NCI-H1694 (cell line): ENCODE data around the gene EMSY.
"Not testable (repeated sequence)": the region's sequence is repeated elsewhere in the genome, so short reads cannot be mapped to it uniquely, and the experiment has no call there.

Experiments
- DNase-seq: peaks from one replicate; lab custom pipeline; 2025; lab: John Stamatoyannopoulos, UW

EMSY gene

GRCh38 chr11:76572181-76572875, 127.5 kb downstream of the EMSY start:
- DNase-seq: not testable (repeated sequence)

GRCh38 chr11:76574406-76574805, 129.6 kb downstream of the EMSY start:
- DNase-seq: no peak

DNA sequence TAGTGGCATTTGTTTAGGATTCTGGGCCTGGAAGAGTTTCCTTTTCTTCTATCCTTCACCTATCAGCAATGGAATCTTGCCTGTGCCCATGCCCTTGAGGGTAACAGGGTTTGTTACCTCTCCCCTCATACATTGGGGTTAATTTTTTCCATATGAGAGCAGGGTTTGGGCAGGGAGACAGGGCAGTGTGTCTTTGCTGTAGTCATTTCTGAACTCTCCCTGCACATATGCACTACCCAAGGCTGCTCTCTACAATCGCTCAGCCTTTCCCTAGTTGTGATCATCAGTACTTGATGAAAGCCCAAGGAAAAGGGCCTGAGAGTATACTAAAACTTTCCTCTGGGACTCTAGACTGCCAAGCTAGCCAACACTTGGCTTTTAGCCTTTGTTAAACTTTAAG, 130.1 kb downstream of the EMSY start:
- DNase-seq: no peak

- DNase-seq: no peak
These were observed 132.6 kb downstream of the EMSY start for GRCh38 chr11:76577226-76577920.

DNA sequence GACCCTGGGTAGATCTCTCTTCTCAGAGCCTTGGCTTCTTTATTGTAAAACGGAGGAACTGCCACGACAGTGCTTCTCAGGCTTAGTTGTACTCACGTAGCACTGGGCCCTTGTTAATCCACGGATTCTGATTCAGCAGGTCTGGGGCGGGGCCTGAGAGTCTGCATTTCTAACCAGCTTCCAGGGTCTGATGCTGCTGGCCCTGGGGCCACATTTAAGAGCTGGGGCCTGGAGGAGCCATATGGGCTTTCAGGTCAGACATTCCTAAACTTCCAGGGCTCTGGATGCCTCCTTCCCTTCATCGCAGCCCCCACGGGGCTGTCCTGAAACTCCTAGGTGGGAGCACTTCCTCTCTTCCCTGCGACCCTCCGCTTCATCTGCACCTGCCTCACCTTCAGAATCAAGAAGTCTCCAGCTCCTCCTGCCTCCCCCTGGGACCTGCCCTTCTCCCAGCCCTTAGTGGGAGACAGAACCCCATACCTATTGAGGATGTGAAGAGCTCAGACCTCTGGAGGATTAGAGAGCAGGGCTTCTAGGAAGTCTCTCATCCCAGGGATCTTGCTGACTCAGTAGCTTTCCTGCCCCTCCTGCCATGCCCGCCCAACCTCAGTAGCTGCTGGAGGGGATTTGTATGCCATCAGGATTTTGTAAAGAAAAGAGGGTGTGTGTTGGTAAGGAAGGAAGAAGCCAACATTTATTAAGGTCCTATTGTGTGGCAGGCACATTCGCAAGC, 133.3 kb downstream of the EMSY start:
- no peak for DNase-seq

DNA sequence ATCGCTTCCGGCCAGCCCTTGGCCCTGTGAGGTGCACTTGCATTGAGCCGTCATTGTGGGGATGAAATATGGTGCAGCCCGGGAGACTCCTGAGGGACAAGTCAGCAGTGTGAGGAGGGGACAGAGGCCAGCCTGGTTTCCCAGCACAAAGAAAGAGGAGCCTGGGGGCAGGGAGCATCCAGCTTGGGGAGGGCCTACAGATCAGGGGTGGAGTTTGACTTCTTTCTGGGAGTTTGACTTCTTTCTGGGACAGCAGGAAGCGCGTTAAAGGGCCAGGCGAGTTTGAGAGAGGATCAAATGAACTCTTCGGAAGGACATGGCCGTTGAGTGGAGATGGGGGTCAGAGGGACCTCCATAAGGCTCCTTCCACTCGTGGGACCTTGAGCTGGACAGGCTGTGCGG, 133.8 kb downstream of the EMSY start:
- DNase-seq: no peak

GRCh38 chr11:76579056-76579751, 134.4 kb downstream of the EMSY start:
- no peak for DNase-seq

GRCh38 chr11:76579752-76580151, 134.9 kb downstream of the EMSY start:
- DNase-seq: no peak

DNA sequence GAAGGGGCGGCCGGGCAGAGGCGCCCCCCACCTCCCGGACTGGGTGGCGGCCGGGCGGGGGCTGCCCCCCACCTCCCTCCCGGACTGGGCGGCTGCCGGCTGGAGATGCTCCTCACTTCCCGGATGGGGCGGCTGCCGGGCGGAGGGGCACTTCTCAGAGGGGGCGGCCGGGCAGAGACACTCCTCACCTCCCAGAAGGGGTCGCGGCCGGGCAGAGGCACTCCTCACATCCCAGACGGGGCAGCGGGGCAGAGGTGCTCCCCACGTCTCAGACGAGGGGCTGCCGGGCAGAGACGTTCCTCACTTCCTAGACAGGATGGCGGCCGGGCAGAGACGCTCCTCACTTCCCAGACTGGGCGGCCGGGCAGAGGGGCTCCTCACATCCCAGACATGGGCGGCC, 137.7 kb downstream of the EMSY start:
- DNase-seq: not testable (repeated sequence)

GRCh38 chr11:76587820-76588454, 143.1 kb downstream of the EMSY start:
- DNase-seq: no peak

DNA sequence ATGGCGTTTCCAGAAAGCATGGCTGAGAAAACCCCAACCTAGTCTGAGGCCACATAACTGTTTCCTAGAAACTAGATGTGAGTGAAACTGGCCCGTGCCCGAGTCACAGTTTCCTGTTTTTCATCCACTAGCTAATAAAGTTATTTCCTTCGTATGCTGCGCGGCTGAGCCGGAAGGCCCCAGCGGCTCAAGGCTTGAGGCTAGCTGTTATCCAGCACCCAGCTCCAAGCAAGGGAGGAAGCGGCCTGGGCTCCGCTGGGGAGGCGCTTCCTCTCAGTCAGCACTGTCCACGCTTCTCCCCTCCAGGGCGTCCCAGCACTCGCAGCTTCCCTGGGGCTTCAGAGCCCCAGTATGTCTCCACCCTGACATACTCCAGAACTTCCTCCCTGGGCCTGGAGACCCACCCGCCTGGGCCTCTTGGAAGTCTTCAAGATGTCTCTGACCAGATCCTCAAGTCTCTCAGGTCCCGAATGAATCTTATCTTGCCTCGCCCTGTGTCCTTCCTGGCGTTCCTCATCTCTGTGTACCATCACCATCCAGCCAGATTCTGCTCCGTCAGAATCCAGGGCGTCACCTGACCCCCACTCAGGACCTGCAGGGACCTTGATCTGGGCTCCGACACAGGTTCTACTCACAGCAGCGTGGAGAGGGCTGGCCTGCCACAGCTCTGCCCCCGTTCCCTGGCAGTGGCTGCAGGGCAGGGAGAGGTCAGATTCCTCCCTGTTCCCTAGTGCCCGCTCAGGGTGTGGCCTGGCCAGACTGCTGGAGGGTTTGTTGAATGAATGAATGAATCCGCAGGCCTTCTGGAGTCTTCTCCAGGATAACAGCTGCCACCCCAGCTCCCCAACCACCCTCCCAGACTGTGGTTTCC, 143.9 kb downstream of the EMSY start:
- DNase-seq: no peak

- no peak for DNase-seq
These were observed 144.7 kb downstream of the EMSY start for GRCh38 chr11:76589477-76589876.

DNA sequence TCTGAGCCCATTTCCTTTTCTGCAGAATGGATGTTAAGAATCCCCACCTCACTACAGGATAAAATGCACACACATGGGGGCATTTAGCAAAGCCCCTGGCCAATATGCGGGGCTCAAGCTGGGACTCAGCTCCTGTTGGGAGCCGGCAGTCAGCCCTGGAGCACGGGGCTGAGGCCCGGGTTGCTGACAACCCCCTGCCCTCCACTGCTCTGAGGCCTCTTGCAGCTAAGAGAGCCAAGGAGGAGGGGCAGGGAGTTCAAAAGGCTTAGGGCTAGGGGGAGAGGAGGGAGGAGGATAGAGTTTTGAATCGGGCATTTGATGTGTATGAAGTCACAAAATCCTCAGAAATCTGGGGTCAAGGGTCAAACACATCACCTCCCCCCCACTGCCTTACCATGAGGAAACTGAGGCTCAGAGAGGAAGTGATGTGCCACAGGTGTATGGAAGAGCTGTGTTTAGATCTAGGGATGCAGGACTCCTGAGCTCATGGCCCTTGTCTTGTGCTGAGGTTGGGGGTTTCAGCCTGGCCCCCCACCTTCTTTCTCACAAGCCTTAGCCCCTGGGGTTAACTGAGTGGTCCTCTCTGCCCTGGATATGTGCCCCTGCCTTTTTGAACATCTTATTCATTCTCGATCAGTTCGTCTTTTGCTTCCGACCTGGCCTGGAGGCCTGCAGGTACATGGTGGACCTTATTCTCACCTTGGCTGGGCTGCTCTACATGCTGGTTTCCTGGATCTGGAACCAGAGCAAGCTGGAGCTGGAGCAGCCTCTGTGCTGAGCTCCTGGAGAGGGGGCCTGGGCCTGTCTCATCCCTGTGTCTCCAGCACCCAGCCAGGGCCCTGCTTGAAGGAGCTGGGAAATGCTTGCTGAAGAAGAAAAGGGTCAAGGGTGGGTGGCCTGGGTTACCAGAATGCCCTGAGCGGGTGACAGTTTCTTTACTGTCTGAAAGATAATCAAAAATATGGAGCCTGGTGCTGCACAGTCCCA, 145.4 kb downstream of the EMSY start:
- DNase-seq: no peak

DNA sequence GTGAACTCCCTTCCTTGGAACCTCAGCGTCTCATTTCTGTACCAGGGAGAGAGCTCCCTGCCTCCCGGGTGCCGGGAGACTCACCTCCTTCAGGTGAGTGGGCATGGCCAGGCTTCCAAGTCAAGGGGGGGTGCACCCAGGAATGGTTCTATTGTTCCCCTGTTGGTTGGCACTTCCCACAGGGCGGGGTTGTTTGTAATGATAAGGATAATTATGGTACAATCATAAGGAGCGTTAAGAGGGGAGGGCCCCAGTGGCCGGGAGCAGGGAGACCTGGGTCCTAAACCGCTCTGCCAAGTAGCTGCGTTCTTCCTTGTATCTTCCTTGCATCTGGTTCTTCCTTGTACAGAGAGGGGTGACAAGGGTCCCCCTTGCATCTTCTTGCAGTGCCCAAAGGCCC, 146.6 kb downstream of the EMSY start:
- DNase-seq: no peak

- no peak for DNase-seq
These were observed 147.5 kb downstream of the EMSY start for GRCh38 chr11:76592025-76592914.

DNA sequence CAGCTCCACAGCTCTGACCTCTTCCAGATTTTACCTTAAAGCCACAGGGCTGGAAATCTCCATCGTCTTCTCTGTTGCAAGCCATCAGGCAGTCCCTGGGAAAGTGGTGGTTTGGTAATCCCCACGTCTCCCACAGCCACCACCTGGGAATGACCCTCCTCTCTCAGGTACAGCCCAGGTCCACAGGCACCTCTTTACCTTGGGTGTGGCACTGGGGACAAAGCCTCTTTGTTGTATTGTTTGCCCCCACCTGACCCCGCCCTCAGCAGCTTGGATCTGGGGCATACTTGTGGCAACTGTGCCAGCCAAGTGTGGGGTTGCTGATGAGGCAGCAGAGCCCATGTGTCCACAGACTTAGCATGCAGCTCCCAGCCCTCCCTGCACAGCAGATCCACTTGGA, 148.1 kb downstream of the EMSY start:
- no peak for DNase-seq

- DNase-seq: not testable (repeated sequence)
These were observed 150.3 kb downstream of the EMSY start for GRCh38 chr11:76595091-76595490.

DNA sequence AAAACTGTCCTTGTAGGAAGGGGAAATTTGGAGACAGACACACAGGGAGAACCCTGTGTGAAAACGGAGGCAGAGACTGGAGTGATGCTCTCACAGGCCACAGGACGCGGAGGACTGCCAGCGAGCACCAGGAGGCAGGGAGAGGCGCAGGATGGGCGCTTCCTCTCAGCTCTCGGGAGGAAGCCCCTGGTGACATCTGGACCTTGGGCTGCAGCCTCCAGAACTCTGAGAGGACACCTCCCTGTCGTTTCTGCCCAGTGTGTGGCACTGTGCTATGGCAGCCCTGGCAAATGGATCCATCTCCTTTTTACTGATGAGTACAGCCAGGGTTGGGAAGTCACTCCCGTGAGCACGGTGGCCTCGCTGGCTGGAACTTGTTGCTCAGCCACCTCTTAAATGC, 151.8 kb downstream of the EMSY start:
- no peak for DNase-seq
